HG03139 (cell line): ENCODE results near the gene TMEM225B.
"Not testable (repeated sequence)": the region's sequence is repeated elsewhere in the genome, so short reads cannot be mapped to it uniquely, and the experiment has no call there.

Source experiments
- ATAC-seq: cut with Tn5 transposase; IDR thresholded peaks from one replicate; pipeline ENCODE4 v1.9.1; 2021; ENCODE audit not compliant: unreplicated experiment

Gene TMEM225B

GRCh38 chr7:99579281-99579955 lies 18.6 kb upstream of the TMEM225B start:
- no peak for ATAC-seq

GRCh38 chr7:99579956-99580777 lies 17.9 kb upstream of the TMEM225B start:
- ATAC-seq = no peak

DNA sequence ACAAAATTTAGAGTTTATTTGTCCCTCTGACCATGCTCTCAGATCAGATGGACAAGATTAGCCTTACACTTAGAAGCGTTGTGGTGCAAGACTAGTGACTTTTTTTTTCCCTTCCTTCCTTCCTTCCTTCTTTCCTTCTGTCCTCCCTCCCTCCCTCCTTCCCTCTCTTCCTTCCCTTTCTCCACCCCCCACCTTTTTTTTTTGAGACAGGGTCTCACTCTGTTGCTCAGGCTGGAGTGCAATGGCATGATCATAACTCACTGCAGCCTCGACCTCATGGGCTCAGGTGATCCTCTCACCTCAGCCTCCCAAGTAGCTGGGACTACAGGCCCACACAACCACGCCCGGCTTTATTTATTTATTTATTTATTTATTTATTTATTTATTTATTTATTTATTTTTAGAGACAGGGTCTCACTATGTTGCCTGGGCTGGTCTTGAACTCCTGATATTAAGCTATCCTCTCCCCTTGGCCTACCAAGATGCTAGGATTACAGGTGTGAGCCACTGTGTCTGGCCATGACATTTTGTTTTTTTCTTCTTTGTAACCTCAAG lies 17.2 kb upstream of the TMEM225B start:
- ATAC-seq = not testable (repeated sequence)

- ATAC-seq = no peak
Observed at GRCh38 chr7:99588868-99589267, 9.2 kb upstream of the TMEM225B start.

GRCh38 chr7:99594948-99595745 lies 2.9 kb upstream of the TMEM225B start:
- no peak for ATAC-seq

GRCh38 chr7:99596408-99596955 lies 1.6 kb upstream of the TMEM225B start:
- ATAC-seq = no peak

- no peak for ATAC-seq
Observed at GRCh38 chr7:99599836-99600235, 1.8 kb downstream of the TMEM225B start.

GRCh38 chr7:99601656-99602310 lies 3.7 kb downstream of the TMEM225B start:
- no peak for ATAC-seq

GRCh38 chr7:99605527-99605926 lies 7.5 kb downstream of the TMEM225B start:
- no peak for ATAC-seq

DNA sequence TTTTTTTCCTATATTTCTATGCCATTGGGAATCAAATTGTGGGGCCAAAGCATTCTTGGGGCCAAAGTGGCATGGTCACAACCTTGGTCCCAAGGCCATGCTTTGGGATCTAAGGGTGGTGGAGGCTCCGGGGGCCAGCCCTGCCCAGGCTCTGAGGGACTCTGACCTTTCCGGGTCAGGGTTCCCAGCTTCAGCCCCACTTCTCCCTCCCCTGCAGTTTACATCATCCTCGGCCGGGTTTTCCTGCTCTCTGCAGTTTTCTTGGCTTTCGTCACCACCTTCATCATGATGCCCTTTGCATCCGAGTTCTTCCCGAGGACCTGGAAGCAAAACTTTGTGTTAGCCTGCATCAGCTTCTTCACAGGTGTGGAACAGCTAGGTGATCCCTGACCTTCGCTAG lies 8.5 kb downstream of the TMEM225B start:
- no peak for ATAC-seq

DNA sequence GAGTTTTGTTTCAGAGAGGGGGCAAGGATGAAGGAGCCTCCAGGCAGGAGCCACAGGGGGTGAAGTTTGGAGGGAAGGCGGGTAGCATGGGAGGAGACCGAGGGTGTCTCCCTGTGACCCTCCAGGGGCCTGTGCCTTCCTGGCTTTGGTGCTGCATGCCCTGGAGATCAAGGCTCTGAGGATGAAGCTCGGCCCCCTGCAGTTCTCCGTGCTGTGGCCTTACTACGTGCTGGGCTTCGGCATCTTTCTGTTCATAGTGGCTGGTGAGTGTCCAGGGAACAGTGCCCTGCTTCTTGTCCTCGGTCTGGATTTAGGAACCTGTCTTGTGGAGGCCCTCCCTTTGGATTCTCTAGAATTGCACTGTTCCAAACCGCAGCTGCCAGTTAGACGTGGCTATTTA lies 9.5 kb downstream of the TMEM225B start:
- no peak for ATAC-seq

GRCh38 chr7:99614495-99614894 lies 16.4 kb downstream of the TMEM225B start:
- ATAC-seq = no peak

- ATAC-seq = no peak
Observed at GRCh38 chr7:99615989-99616358, 17.9 kb downstream of the TMEM225B start.

DNA sequence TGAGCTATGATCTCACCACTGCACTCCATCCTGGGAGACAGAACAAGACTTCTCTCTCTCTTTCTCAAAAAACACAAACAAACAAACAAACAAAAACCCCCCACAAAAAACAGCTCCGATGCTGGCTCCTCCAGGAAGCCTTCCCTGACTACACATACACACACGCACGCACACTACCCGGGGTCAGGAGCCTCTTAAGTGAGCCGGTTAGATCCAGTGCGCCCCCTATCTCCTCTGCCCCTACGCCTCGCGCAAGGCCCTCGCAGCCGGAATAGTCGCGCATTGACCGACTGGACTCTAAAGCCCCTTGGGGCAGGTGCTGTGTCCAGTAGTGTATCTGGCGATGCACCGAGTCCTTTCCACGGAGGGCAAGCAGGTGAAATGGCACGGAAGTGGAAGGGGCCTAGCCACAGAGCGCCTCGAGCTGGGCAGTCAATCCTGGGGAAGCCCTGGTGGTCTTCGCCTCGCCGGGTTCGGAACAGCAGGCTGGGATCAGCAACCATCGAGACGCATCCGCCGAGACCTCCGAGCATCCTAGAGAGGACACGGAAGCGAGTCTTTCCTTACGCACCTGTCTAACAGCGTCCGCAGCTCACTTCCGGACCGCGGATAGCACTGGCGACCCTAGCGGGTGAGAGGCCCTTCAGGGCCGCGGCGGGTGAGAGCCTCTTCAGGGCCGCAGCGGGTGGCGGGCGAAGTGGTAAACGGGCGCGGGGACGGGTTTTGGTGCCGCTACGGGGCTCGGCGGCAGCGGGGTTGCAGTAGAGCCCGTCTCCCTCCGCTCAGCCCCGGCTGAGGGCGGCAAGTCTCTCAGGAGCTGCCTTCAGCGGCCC lies 18.5 kb downstream of the TMEM225B start, which contains the start of gene ZSCAN25:
Gene ZSCAN25, plus strand, starts transcription at position 588 of the 833 bp plus-strand sequence. CDS start 2,661 bp downstream, outside the sequence.
- peak; percentile 96 for ATAC-seq

GRCh38 chr7:99617192-99617781 lies 19.2 kb downstream of the TMEM225B start:
- ATAC-seq = peak; percentile 31

GRCh38 chr7:99618726-99619125 lies 20.7 kb downstream of the TMEM225B start:
- ATAC-seq = no peak

GRCh38 chr7:99619571-99620130 lies 21.6 kb downstream of the TMEM225B start:
- ATAC-seq = no peak

DNA sequence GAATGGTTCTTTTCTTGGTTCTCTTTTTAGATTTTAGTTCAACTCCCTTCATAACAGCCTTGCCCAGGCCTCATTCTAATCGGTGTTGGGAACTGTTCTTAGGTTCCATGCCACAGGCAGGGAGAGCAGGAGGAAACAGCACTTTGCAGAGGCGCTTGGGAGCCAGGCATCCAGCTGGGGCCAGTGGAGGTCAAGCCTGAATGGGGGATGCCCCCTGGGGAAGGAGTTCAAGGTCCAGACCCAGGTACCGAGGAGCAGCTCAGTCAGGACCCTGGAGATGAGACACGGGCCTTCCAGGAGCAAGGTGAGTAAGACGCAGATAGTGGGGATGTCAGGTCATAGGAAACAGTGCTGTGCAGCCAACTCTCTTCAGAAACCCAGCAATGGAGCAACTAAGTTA lies 23.2 kb downstream of the TMEM225B start:
- no peak for ATAC-seq

DNA sequence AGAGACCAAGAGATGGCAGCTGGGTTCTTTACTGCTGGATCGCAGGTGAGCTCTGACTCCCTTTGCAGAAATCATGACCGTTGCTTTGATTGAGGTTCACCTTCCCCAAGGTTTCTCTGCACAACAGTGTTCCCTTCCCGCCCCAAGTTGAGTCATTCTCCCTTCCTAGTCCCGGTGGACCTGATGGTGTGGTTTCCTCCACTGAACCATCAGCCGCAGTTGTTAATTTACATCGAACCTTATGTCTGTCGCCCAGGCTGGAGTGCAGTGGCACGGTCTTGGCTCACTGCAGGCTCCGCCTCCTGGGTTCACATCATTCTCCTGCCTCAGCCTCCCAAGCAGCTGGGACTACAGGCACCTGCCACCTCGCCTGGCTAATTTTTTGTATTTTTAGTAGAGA lies 24.5 kb downstream of the TMEM225B start:
- no peak for ATAC-seq
